Retinal pigment epithelial cell (primary cell): ENCODE measurements around the gene TIGD1.

ENCODE experiments used
- DNase-seq: peaks from one replicate; pipeline ENCODE4 v3.0.0-alpha.2; 2010; ENCODE audit warnings: low read depth
- H3K4me3 ChIP-seq: 2 replicates; pipeline ENCODE4 v1.5.1; 2011; ENCODE audit warnings: mild to moderate bottlenecking, low read length, control low read depth, moderate library complexity
- TF ChIP-seq, protein P1 (sequence below): conservative IDR thresholded peaks from 2 replicates; pipeline ENCODE4 v1.5.1; 2011; ENCODE audit warnings: low read depth, low read length, control low read depth, inconsistent platforms

Gene TIGD1

DNA sequence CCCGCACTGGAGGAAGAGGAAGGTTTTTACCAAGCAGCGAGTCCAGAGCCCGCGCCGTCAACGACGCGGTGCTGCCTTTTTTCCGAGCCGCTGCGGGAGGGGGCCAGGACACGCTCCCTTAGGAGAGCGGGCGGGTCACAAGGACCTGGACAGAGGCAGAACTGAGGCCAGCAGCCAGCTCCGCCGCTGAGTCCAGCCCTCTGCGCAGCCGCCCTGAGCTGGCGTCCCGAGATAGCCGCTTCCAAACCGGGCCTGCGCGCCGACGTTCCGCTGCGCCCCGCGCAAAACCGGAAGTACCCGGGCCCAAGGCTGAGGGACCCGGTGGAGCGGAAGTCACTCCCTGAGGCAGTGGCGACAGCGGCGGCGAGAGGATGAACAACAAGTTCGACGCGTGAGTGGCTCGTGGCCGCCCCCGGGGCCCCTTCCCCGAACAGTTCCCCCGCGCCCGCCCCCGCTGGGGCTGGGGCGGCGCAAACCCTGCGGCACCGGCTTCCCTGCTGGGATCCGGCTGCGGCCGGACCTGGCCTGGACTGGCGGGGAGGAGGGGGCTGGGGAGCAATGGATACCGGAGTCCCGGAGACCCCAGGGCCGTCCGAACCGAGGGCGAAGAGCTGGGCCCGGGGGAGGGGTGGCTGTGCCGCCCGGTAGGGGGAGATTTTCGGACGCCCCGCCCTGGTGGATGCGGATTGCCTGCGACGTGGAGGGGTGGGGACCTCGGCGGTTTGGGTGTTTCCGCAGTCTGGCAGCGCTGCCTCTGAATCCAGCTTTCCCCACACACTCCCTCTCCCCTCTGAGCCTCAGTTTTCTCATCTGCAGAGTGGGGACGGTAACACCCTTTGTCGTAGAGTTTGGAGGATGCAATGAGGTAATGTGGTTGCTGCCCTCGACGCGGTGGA lies at the start of gene TIGD1, which contains the start of gene EIF4E2:
TIGD1 (minus strand) TSS at position 204 of the 896 bp plus-strand sequence. CDS start 675 bp downstream, outside the sequence.
EIF4E2 (plus strand) TSS at position 336 of the 896 bp plus-strand sequence; CDS start at position 372, 36 bp downstream.
- TF ChIP-seq, protein P1, sequence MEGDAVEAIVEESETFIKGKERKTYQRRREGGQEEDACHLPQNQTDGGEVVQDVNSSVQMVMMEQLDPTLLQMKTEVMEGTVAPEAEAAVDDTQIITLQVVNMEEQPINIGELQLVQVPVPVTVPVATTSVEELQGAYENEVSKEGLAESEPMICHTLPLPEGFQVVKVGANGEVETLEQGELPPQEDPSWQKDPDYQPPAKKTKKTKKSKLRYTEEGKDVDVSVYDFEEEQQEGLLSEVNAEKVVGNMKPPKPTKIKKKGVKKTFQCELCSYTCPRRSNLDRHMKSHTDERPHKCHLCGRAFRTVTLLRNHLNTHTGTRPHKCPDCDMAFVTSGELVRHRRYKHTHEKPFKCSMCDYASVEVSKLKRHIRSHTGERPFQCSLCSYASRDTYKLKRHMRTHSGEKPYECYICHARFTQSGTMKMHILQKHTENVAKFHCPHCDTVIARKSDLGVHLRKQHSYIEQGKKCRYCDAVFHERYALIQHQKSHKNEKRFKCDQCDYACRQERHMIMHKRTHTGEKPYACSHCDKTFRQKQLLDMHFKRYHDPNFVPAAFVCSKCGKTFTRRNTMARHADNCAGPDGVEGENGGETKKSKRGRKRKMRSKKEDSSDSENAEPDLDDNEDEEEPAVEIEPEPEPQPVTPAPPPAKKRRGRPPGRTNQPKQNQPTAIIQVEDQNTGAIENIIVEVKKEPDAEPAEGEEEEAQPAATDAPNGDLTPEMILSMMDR: peak; percentile 19
- DNase-seq: peak; percentile 77
- peak within 1 kb of the TSS; percentile 88 for H3K4me3 ChIP-seq

DNA sequence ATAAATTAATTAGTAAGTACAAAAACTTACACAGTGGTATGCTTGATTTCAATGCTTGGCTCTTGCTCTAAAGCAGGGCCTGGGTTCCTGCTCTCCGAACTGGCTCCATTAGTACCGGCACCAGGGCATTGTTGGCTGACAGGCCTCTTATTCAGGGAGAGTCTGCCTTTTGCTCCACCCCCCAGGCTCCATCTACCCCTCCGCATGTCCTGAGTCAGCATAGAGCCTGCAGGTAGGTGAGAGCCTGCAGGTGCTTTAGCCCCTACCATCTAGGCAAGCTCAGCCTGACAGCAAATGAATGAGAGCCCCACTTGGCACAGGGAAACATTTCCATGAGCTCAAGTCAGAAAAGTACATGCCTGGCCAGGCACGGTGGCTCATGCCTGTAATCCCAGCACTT lies 47.9 kb upstream of the TIGD1 start:
- no peak for DNase-seq
- TF ChIP-seq, protein P1: no peak
- H3K4me3 ChIP-seq: no peak overlapping the region

DNA sequence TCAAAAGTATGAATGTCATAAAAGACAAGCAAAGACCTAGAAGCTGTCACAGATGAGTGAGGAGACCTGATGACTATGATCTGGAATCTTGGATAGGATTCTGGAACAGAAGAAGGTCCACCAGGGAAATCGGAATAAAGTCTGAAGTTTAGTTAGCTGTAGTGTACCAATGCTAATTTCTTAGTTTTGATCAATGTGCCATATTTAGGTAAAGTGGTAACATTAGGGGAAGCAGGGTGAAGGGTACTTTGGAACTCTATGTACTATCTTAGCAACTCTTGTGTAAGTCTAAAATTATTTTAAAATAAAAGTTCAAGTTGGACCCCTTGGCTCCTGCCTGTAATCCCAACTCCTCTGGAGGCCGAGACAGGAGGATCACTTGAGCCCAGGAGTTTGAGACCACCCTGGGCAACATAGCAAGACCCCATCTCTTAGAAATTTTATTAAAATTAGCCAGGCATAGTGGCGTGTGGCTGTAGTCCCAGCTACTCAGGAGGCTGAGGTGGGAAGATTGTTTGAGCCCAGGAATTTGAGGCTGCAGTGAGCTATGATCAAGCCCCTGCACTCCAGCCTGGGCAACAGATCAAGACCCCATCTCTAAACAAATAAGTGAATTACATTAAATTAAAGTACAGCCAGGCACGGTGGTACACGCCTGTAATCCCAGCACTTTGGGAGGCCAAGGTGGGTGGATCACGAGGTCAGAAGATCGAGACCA lies 47.2 kb upstream of the TIGD1 start:
- no peak overlapping the region for H3K4me3 ChIP-seq
- DNase-seq: no peak
- TF ChIP-seq, protein P1: no peak

DNA sequence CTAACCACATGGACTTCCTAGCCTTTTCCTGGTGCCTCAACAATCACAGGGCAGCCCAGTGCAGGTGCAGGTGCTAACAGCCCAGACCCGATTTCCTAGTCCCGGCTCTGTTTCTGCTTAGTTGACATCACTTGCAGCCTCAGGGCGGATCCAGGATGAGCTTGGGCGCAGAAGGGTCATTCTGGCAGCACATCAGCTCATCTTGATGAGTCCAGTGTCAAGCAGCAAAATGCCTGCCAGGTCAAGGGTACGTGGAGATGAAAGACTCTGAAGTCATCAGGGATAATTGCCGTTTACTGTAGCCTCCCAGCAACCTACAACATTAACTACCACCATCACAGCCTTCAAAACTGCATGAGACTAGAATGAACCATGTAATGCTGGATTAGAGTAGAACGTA lies 43.6 kb upstream of the TIGD1 start:
- TF ChIP-seq, protein P1: no peak
- no peak for DNase-seq
- no peak overlapping the region for H3K4me3 ChIP-seq

DNA sequence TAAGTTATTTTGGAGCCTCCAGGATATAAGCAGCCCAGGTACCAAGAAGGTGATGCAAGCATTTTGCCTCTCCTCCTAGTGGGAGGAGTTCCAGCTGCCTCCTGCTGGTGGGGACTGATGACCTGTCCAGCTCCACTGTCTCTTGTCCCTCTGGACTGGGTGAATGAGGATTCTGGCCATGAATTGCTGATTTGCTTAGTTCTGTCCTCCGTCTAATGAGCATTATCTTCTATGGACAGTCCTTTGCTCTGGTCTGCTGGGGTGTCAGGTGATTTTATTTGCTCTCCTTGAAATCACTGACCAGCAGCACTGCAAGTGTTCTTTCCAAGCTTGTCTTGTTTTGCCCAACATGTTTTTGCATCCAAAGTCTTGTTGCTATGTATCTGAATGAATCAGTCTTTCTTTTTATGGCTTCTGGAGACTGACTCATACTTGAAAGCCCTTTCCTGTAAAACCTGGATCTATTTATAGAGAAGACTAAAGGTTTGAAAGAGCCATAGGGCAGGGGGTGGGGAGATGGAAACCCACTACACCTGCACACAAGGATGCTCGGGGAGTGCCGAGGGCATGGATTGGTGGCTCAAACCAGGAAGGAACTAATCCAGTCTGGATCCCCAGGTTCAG lies 42.5 kb upstream of the TIGD1 start:
- peak; percentile 66 for DNase-seq
- no peak overlapping the region for H3K4me3 ChIP-seq
- TF ChIP-seq, protein P1: peak; percentile 35

DNA sequence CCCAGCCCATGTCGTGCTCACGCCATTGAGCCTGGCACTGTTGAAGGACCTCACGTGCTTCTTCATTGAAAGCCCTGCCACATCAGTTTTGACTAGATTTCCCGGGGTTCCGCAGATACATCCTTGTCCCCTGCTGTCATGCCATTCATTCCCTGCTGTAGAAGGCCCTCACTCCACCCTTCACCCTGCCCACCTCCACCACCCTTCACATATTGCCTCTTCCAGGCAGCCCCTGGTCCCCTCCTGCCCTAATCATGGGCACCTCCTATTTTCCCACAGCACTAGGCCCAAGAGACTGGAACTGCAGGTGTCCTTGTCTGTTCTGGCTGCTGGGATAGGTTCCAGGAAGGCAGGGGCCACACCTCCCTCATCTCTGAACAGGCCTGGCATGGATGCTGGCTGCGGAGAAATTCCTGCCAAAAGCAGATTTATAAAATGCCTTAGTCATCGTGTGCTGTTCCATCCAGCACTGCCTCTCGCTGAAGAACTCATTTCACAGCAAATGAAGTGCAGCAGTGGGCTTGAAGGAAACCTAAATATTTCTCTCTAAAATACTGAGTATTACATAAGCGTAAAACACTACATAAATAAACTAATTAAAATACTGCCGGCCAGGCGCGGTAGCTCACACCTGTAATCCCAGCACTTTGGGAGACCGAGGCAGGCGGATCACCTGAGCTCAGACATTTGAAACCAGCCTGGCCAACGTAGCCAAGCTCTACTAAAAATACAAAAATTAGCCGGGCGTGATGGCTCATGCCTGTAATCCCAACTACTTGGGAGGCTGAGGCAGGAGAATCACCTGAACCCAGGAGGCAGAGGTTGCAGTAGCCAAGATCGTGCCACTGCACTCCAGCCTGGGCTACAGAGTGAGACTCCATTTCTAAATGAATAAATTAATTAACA lies 38.6 kb upstream of the TIGD1 start:
- DNase-seq: peak; percentile 70
- TF ChIP-seq, protein P1: no peak
- no peak overlapping the region for H3K4me3 ChIP-seq
